Endothelial cell of umbilical vein (primary cell): Measurements from ENCODE around the gene VAC14.

ENCODE experiments used
- CTCF ChIP-seq, 2 donors: IDR thresholded peaks; 1 replicate in 1 of 2; 2 replicates in 1 of 2; pipeline ENCODE4 v1.5.1; 2011; ENCODE audit warnings: low read length in 2 of 2, mild to moderate bottlenecking in 2 of 2, moderate library complexity in 2 of 2, control low read depth in 1 of 2, inconsistent platforms in 1 of 2, low read depth in 1 of 2; ENCODE audit not compliant: insufficient read depth in 1 of 2; ENCODE audit errors: extremely low read depth in 1 of 2
- EZH2 ChIP-seq: IDR thresholded peaks from 2 replicates; pipeline ENCODE4 v1.6.1; 2012; ENCODE audit warnings: borderline replicate concordance, low read depth, mild to moderate bottlenecking, moderate library complexity, low read length, inconsistent platforms; ENCODE audit not compliant: severe bottlenecking
- FOS ChIP-seq: IDR thresholded peaks from 2 replicates; pipeline ENCODE4 v1.6.1; 2011; ENCODE audit warnings: mild to moderate bottlenecking, low read length, moderate library complexity, borderline replicate concordance; ENCODE audit not compliant: insufficient read depth
- GATA2 ChIP-seq: IDR thresholded peaks from 2 replicates; pipeline ENCODE4 v1.7.0; 2011; ENCODE audit warnings: low read depth, mild to moderate bottlenecking, moderate library complexity, mixed read lengths, low read length; ENCODE audit not compliant: insufficient read length, insufficient read depth
- JUN ChIP-seq: IDR thresholded peaks from 2 replicates; pipeline ENCODE4 v1.6.1; 2011; ENCODE audit warnings: borderline replicate concordance, low read depth; ENCODE audit not compliant: insufficient read length, insufficient read depth
- MYC ChIP-seq: IDR thresholded peaks from one replicate; pipeline ENCODE4 v1.6.1; 2011; ENCODE audit warnings: mild to moderate bottlenecking, low read depth, low read length
- POLR2A ChIP-seq: IDR thresholded peaks from 2 replicates; pipeline ENCODE4 v1.6.1; 2012; ENCODE audit warnings: low read depth, mild to moderate bottlenecking, control low read depth, low read length
- POLR2AphosphoS5 ChIP-seq: IDR thresholded peaks from 2 replicates; pipeline ENCODE4 v1.6.1; 2012; ENCODE audit warnings: low read depth, mild to moderate bottlenecking, control low read depth, low read length, moderate library complexity; ENCODE audit not compliant: insufficient read depth

GRCh38 chr16:70665806-70666735 lies 134.9 kb downstream of the VAC14 start:
- TF ChIP-seq CTCF (IDR thresholded peaks at IDR 0.05; ENCODE audit: extremely low read depth in 1 of 2, insufficient read depth in 1 of 2, low read depth in 1 of 2, low read length in 2 of 2) (no peak), POLR2AphosphoS5 (no peak), EZH2 (no peak), JUN (no peak), POLR2A (no peak), FOS (no peak), GATA2 (no peak), MYC (no peak)
